HCT116 (cell line): Measurements from ENCODE around the gene ERC1. TPM values are rescaled to one million over a fixed set of nuclear protein-coding genes. Genes with fewer than 3 reads are reported as not detected.

Experiments
- ATAC-seq: fragments of 200-7000 bp; cut with Tn5 transposase; 2 replicates; pipeline ENCODE4 v1.9.1; 2020; ENCODE audit warnings: mild to moderate bottlenecking, moderate library complexity
- BruUV-seq: library from RNA; stranded (reverse); fragments of 400-500 nt; replicated peaks from 2 replicates; lab custom pipeline; 2021; lab: Mats Ljungman, UMichigan
- CTCF ChIA-PET: fragments of 300-600 bp; sonication (Branson Sonifier 250); formaldehyde crosslinking; loops from one replicate; lab custom pipeline; 2021; ENCODE audit warnings: antibody characterized with exemption; lab: Charles Lee
- POLR2A ChIA-PET: fragments of 300-600, 350-600 bp; sonication (Branson Sonifier 250); formaldehyde crosslinking; loops from one replicate; lab custom pipeline; 2021; ENCODE audit warnings: antibody characterized with exemption; lab: Charles Lee
- RAD21 ChIA-PET, 2 experiments: fragments of 300-600 bp; sonication (Branson Sonifier 250); formaldehyde crosslinking; loops; one replicate each; lab custom pipeline; 2023; ENCODE audit warnings: low total read pairs in 2 of 2; ENCODE audit not compliant: uncharacterized antibody in 2 of 2, unreplicated experiment in 2 of 2, low non-redundant PET in 1 of 2; lab: Charles Lee
- DNase-seq: peaks from one replicate; pipeline ENCODE4 v3.0.0-alpha.2; 2010; ENCODE audit warnings: low read depth, low spot score
- H2AFZ ChIP-seq: fragments of 200-600 bp; shearing (Covaris generic), sonication (generic); 2 replicates; pipeline ENCODE4 v1.6.1; 2017; ENCODE audit warnings: low read depth, mixed run types, mixed read lengths, antibody characterized with exemption, low read length; ENCODE audit not compliant: poor library complexity, severe bottlenecking
- H3K27ac ChIP-seq: 2 replicates; pipeline ENCODE4 v1.5.1; 2012; ENCODE audit warnings: low read depth, low read length
- H3K27me3 ChIP-seq: fragments of 200-600 bp; sonication (generic); 2 replicates; pipeline ENCODE4 v1.6.1; 2016; ENCODE audit warnings: mixed run types, low read length, mixed read lengths; ENCODE audit not compliant: insufficient read depth
- H3K36me3 ChIP-seq, 2 experiments: fragments of 200-500 bp in 1 of 2; fragments of 200-600 bp in 1 of 2; sonication (Bioruptor generic) in 1 of 2; sonication (generic) in 1 of 2; 2 replicates each; pipeline versions ENCODE4 v1.5.1 to v1.6.1; 2014 to 2016; ENCODE audit warnings: low read length in 2 of 2, inconsistent platforms in 1 of 2, mixed read lengths in 1 of 2, mixed run types in 1 of 2; ENCODE audit not compliant: insufficient read depth in 2 of 2, control insufficient read depth in 1 of 2
- H3K4me1 ChIP-seq, 2 experiments: fragments of 200-600 bp in 1 of 2; sonication (generic) in 1 of 2; 2 replicates each; pipeline versions ENCODE4 v1.5.1 to v1.6.1; 2012 to 2017; ENCODE audit warnings: low read length in 2 of 2, inconsistent platforms in 1 of 2, mild to moderate bottlenecking in 1 of 2, mixed read lengths in 1 of 2, mixed run types in 1 of 2, moderate library complexity in 1 of 2; ENCODE audit not compliant: insufficient read depth in 2 of 2, control insufficient read depth in 1 of 2
- H3K4me2 ChIP-seq: fragments of 200-600 bp; sonication (generic); 2 replicates; pipeline ENCODE4 v1.6.1; 2017; ENCODE audit warnings: mixed run types, low read length, mixed read lengths
- H3K4me3 ChIP-seq, 2 experiments: fragments of 200-600 bp in 1 of 2; sonication (generic) in 1 of 2; replicated peaks in 1 of 2; 2 replicates each; pipeline ENCODE4 v1.5.1; 2011 to 2016; ENCODE audit warnings: low read length in 2 of 2, control low read depth in 1 of 2, low read depth in 1 of 2, mild to moderate bottlenecking in 1 of 2, mixed read lengths in 1 of 2, mixed run types in 1 of 2
- H3K79me2 ChIP-seq: fragments of 200-600 bp; sonication (generic); 2 replicates; pipeline ENCODE4 v1.6.1; 2017; ENCODE audit warnings: mild to moderate bottlenecking, mixed run types, low read length, moderate library complexity, mixed read lengths; ENCODE audit not compliant: insufficient read depth
- H3K9ac ChIP-seq: fragments of 200-600 bp; sonication (generic); 2 replicates; pipeline ENCODE4 v1.6.1; 2016; ENCODE audit warnings: low read length, mixed read lengths
- H3K9me2 ChIP-seq: fragments of 200-600 bp; sonication (generic), shearing (Covaris generic); 2 replicates; pipeline ENCODE4 v1.6.1; 2017; ENCODE audit warnings: mixed run types, mild to moderate bottlenecking, moderate library complexity; ENCODE audit not compliant: insufficient read depth
- H3K9me3 ChIP-seq, 2 experiments: fragments of 200-500 bp in 1 of 2; fragments of 200-600 bp in 1 of 2; sonication (Bioruptor generic) in 1 of 2; sonication (generic) in 1 of 2; 2 replicates each; pipeline ENCODE4 v1.6.1; 2014 to 2017; ENCODE audit warnings: low read length in 2 of 2, mixed read lengths in 2 of 2, inconsistent platforms in 1 of 2, low read depth in 1 of 2, mild to moderate bottlenecking in 1 of 2, mixed run types in 1 of 2, moderate library complexity in 1 of 2; ENCODE audit not compliant: control insufficient read depth in 1 of 2, insufficient read depth in 1 of 2
- H4K20me1 ChIP-seq: fragments of 200-600 bp; sonication (generic), shearing (Covaris generic); 2 replicates; pipeline ENCODE4 v1.6.1; 2017; ENCODE audit warnings: mixed run types, mild to moderate bottlenecking, moderate library complexity; ENCODE audit not compliant: insufficient read depth
- EGR1 ChIP-seq: IDR thresholded peaks from 2 replicates; pipeline ENCODE4 v1.6.1; 2012; ENCODE audit warnings: low read depth
- ELF1 ChIP-seq: IDR thresholded peaks from 2 replicates; pipeline ENCODE4 v1.6.1; 2012; ENCODE audit warnings: low read depth, borderline replicate concordance
- JUND ChIP-seq: IDR thresholded peaks from 2 replicates; pipeline ENCODE4 v1.6.1; 2012
- POLR2A ChIP-seq: IDR thresholded peaks from 2 replicates; pipeline ENCODE4 v1.7.0; 2011; ENCODE audit warnings: borderline replicate concordance; ENCODE audit not compliant: insufficient read depth, insufficient read length; ENCODE audit errors: extremely low read depth
- RAD21 ChIP-seq: IDR thresholded peaks from 2 replicates; pipeline ENCODE4 v1.6.1; 2012; ENCODE audit warnings: low read depth, mild to moderate bottlenecking
- REST ChIP-seq: IDR thresholded peaks from 2 replicates; pipeline ENCODE4 v1.6.1; 2012; ENCODE audit warnings: low read depth
- SIN3A ChIP-seq: IDR thresholded peaks from 2 replicates; pipeline ENCODE4 v1.6.1; 2012; ENCODE audit warnings: low read depth
- SRF ChIP-seq: IDR thresholded peaks from 2 replicates; pipeline ENCODE4 v1.6.1; 2012; ENCODE audit warnings: low read depth
- YY1 ChIP-seq: IDR thresholded peaks from 2 replicates; pipeline ENCODE4 v1.6.1; 2011; ENCODE audit warnings: low read length, low read depth, moderate library complexity, mild to moderate bottlenecking; ENCODE audit not compliant: insufficient replicate concordance; ENCODE audit errors: extremely low read depth
- ZBTB33 ChIP-seq: IDR thresholded peaks from 2 replicates; pipeline ENCODE4 v1.6.1; 2011; ENCODE audit warnings: mild to moderate bottlenecking, low read length, moderate library complexity; ENCODE audit not compliant: insufficient replicate concordance; ENCODE audit errors: extremely low read depth
- ZNF274 ChIP-seq: fragments of 200-500 bp; sonication (Bioruptor generic); IDR thresholded peaks from 2 replicates; pipeline ENCODE4 v1.6.1; 2014; ENCODE audit warnings: mild to moderate bottlenecking, low read depth, low read length, inconsistent platforms
- intact Hi-C: fragments of 100-400 bp; cut with micrococcal nuclease; formaldehyde crosslinking; loops from 2 replicates; pipeline ENCODE4 v1.10.0; 2022
- total RNA-seq: library from RNA; stranded (reverse); gene quantifications from one replicate; pipeline ENCODE4 v1.2.1, GENCODE V29; 2021; ENCODE audit not compliant: unreplicated experiment

Gene ERC1
- total RNA-seq, 1 experiment from 2014 or later: 41.9 TPM

- intact Hi-C loops: no loop called here
- H3K9me3 ChIP-seq: no peaks in the 10 kb centered on the region
- H3K79me2 ChIP-seq: no peaks in the 10 kb centered on the region
- no peak overlapping the region for H3K4me3 ChIP-seq
- H3K27ac ChIP-seq: no peak overlapping the region
- RAD21 ChIA-PET: no interaction called here
- H3K4me1 ChIP-seq: peaks cover 3 to 13% of the 10 kb centered on the region in 2 experiments; a peak in 3 of 4 replicates
- ATAC-seq: no peak
- H3K27me3 ChIP-seq: no peaks in the 10 kb centered on the region
- no peaks in the 10 kb centered on the region for H3K36me3 ChIP-seq
- no peak for TF ChIP-seq ZNF274
- TF ChIP-seq SIN3A: no peak
- no peak for TF ChIP-seq YY1
- no peak for TF ChIP-seq REST
- TF ChIP-seq SRF: no peak
- TF ChIP-seq ELF1: no peak
- TF ChIP-seq JUND: no peak
- TF ChIP-seq POLR2A: no peak
- no peak for TF ChIP-seq EGR1
- TF ChIP-seq RAD21: no peak
- TF ChIP-seq ZBTB33: no peak
- H3K9me2 ChIP-seq: 0 out of 2 replicates have a peak, but pooled peaks cover 5% of the 10 kb centered on the region
- no peak for DNase-seq
- no peak overlapping the region for H3K9ac ChIP-seq
- BruUV-seq: no TSS peak
- no peak overlapping the region for H3K4me2 ChIP-seq
- CTCF ChIA-PET: interaction anchor here (0.8 kb wide), 1 partner anchor 182 kb away, joined by 3 read pairs; no protein-coding TSS in a partner anchor
- POLR2A ChIA-PET: no interaction called here
- H4K20me1 ChIP-seq: no peaks in the 10 kb centered on the region
- no peak overlapping the region for H2AFZ ChIP-seq
Measured at GRCh38 chr12:974271-974862, 16.7 kb upstream of the ERC1 start.
